Neutrophil (primary cell): ENCODE data around the gene RAD51B.

Experiments
- H3K27ac ChIP-seq: fragments of 200-600 bp; sonication (generic); 2 replicates; pipeline ENCODE4 v1.5.1; 2016; ENCODE audit warnings: mild to moderate bottlenecking, moderate library complexity
- H3K27me3 ChIP-seq: fragments of 200-600 bp; sonication (generic); 2 replicates; pipeline ENCODE4 v1.6.0; 2016; ENCODE audit warnings: mild to moderate bottlenecking
- H3K36me3 ChIP-seq: fragments of 200-600 bp; sonication (generic); 2 replicates; pipeline ENCODE4 v1.5.1; 2017
- H3K4me1 ChIP-seq, 2 experiments: fragments of 200-600 bp in 1 of 2; sonication (generic) in 1 of 2; 1 replicate in 1 of 2; 2 replicates in 1 of 2; pipeline versions ENCODE4 v1.5.1 to v1.6.1; 2013 to 2016; ENCODE audit warnings: low read depth in 1 of 2, low read length in 1 of 2, mild to moderate bottlenecking in 1 of 2, moderate library complexity in 1 of 2; ENCODE audit not compliant: control insufficient read depth in 1 of 2, insufficient read depth in 1 of 2
- H3K4me3 ChIP-seq, 2 experiments: fragments of 200-600 bp in 1 of 2; sonication (generic) in 1 of 2; 1 replicate in 1 of 2; 2 replicates in 1 of 2; pipeline ENCODE4 v1.5.1; 2013 to 2016; ENCODE audit warnings: low read depth in 1 of 2, low read length in 1 of 2, mild to moderate bottlenecking in 1 of 2, moderate library complexity in 1 of 2
- H3K9me3 ChIP-seq: fragments of 200-600 bp; sonication (generic); 2 replicates; pipeline ENCODE4 v1.5.1; 2016
- TF ChIP-seq, protein P1 (sequence below): fragments of 200-600 bp; sonication (generic); IDR thresholded peaks from 2 replicates; pipeline ENCODE4 v1.5.1; 2016; ENCODE audit warnings: antibody characterized with exemption

Gene RAD51B

DNA sequence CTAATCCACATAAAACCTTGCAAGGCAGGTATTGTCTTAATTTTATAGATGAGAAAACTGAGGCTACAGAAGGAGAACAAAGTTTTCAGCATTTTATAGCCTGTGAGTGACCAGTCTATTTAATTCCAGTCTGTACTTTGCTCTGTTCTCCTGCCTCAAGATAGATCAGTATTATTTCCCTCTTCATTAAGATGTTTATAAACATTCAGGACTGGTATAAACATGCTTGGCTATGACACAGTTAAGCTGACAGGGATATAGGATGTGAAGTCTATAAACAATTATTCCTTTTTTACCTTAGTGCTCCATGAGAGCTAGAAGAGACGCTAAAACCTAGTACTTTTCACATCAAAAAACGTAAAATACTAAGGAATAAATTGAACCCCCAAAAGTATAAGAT lies 287.3 kb downstream of the RAD51B start:
- TF ChIP-seq, protein P1, sequence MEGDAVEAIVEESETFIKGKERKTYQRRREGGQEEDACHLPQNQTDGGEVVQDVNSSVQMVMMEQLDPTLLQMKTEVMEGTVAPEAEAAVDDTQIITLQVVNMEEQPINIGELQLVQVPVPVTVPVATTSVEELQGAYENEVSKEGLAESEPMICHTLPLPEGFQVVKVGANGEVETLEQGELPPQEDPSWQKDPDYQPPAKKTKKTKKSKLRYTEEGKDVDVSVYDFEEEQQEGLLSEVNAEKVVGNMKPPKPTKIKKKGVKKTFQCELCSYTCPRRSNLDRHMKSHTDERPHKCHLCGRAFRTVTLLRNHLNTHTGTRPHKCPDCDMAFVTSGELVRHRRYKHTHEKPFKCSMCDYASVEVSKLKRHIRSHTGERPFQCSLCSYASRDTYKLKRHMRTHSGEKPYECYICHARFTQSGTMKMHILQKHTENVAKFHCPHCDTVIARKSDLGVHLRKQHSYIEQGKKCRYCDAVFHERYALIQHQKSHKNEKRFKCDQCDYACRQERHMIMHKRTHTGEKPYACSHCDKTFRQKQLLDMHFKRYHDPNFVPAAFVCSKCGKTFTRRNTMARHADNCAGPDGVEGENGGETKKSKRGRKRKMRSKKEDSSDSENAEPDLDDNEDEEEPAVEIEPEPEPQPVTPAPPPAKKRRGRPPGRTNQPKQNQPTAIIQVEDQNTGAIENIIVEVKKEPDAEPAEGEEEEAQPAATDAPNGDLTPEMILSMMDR: no peak
- H3K27ac ChIP-seq: no peak overlapping the region
- H3K36me3 ChIP-seq: no peaks in the 10 kb centered on the region
- no peaks in the 10 kb centered on the region for H3K27me3 ChIP-seq
- H3K4me1 ChIP-seq: no peaks in the 10 kb centered on the region
- H3K9me3 ChIP-seq: peaks cover 2% of the 10 kb centered on the region
- no peak overlapping the region for H3K4me3 ChIP-seq

DNA sequence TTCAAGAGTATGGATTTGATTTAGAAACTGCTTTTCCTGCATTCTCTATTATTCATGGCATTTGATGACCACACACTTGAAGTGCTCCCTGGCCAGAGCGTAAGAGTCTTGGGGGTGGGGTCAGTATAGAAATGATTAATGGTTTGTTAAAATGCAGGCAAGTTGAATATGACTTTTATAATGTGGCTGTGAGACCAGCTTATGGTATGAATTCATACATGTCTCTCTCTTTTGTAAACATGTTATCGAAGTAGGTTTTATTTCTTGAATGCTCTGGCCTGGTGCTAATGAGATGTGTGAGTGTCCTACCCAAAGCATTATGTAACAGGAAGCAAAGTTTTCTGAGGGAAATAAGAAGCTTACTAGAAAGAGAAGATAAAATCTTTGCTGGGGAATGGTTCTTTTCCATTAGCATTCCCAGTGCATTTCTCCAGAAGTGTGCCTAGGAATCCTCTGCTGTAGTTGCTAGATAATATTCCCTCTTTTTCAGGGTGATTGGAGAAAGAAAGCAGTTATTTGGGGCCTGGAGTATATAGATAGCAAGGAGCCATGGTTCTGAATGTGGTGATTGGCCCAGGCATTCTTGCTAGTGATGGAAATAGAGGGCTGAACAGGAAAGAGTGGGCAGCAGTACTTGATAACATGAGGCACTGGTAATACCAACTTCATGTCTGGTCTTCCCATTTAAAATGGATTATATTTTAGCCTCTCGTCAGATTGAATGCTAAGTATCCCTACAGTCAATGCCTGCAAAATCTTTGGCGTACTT lies 289.7 kb downstream of the RAD51B start:
- TF ChIP-seq, protein P1: no peak
- no peaks in the 10 kb centered on the region for H3K4me1 ChIP-seq
- no peak overlapping the region for H3K4me3 ChIP-seq
- H3K9me3 ChIP-seq: no peaks in the 10 kb centered on the region
- H3K36me3 ChIP-seq: no peaks in the 10 kb centered on the region
- H3K27me3 ChIP-seq: no peaks in the 10 kb centered on the region
- H3K27ac ChIP-seq: no peak overlapping the region

DNA sequence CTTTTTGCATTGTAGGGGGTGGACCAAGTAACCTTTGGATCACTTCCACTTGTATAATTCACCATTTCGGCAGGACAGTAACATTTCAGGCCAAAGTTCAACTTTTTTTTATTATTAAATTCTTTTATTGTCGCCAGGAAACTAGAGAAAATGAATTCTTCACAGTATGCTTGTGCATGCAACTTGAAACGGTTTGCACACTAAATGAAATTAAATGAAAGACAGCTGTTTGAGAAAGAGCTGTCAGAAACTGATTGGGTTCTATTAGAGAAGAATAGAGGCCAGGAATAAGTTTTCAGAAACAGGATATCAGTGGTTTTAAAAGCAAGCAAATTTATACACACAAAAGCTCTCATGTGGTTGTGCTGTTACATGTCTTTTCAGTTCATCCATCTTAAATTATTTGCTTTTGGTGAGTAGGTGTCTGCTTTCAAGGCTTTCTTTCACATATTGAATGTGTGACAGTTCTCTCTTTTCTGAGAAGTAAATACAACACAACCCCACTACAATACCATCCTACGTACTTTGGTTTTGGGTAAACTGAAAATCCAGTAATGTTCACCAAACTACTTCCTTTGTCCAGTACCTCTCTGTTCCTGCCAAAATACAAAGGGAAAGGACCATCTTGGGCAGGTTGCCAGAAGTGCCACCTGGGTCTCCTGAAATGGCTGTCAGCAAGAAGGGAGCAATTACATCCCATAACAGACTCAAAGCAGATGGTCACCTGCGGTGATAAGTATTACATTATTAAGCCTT lies 291.7 kb downstream of the RAD51B start:
- no peaks in the 10 kb centered on the region for H3K36me3 ChIP-seq
- H3K4me3 ChIP-seq: no peak overlapping the region
- H3K4me1 ChIP-seq: no peaks in the 10 kb centered on the region
- H3K27me3 ChIP-seq: no peaks in the 10 kb centered on the region
- TF ChIP-seq, protein P1: no peak
- no peaks in the 10 kb centered on the region for H3K9me3 ChIP-seq
- H3K27ac ChIP-seq: no peak overlapping the region

DNA sequence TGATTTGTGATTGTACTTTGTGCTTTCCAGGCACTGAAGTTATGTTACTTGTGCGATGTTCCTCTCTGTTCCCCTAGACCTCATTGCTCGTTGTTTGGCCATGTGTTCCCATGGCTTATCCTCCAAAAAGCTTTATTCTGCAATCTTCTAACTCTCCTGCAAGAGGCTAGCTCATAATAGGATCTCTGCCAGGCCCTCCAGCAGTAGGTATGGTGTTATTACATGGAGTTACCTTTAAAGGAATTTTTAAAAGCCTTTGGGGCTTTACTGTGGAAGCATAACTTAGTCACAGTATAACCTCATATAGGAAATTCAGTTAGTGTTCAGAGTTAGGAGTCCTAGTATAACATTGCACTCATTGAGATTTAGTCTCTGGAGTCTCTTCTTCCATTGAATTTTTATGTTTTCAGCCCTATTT lies 292.3 kb downstream of the RAD51B start:
- Histone ChIP-seq H3K4me1 (no peaks in the 10 kb centered on the region), H3K27me3 (no peaks in the 10 kb centered on the region), H3K36me3 (no peaks in the 10 kb centered on the region), H3K27ac (no peak overlapping the region), H3K4me3 (no peak overlapping the region), H3K9me3 (no peaks in the 10 kb centered on the region)
- TF ChIP-seq, protein P1: no peak

DNA sequence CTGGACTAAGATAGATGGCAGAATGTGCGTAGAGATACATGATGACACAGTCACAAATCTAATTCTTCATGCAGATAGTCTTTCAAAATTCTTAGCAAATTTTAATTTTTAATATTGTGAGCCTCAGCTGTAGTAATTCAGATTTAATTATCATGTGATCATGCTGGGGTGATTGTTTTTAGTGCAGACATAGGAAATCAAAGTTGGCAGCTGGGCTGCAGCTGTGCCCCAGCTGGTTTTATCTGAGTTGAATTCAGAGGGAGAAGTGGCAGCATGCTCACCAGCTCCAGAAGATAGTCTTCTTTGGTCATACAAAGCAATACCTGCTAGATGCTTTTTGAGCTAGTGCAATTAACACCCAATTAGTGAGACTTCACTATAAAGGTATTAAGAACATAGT lies 292.9 kb downstream of the RAD51B start:
- TF ChIP-seq, protein P1: no peak
- H3K9me3 ChIP-seq: no peaks in the 10 kb centered on the region
- H3K4me3 ChIP-seq: no peak overlapping the region
- no peak overlapping the region for H3K27ac ChIP-seq
- no peaks in the 10 kb centered on the region for H3K27me3 ChIP-seq
- no peaks in the 10 kb centered on the region for H3K36me3 ChIP-seq
- H3K4me1 ChIP-seq: no peaks in the 10 kb centered on the region
